Measurements from ENCODE around the gene NOXA1.

Gene NOXA1

DNA sequence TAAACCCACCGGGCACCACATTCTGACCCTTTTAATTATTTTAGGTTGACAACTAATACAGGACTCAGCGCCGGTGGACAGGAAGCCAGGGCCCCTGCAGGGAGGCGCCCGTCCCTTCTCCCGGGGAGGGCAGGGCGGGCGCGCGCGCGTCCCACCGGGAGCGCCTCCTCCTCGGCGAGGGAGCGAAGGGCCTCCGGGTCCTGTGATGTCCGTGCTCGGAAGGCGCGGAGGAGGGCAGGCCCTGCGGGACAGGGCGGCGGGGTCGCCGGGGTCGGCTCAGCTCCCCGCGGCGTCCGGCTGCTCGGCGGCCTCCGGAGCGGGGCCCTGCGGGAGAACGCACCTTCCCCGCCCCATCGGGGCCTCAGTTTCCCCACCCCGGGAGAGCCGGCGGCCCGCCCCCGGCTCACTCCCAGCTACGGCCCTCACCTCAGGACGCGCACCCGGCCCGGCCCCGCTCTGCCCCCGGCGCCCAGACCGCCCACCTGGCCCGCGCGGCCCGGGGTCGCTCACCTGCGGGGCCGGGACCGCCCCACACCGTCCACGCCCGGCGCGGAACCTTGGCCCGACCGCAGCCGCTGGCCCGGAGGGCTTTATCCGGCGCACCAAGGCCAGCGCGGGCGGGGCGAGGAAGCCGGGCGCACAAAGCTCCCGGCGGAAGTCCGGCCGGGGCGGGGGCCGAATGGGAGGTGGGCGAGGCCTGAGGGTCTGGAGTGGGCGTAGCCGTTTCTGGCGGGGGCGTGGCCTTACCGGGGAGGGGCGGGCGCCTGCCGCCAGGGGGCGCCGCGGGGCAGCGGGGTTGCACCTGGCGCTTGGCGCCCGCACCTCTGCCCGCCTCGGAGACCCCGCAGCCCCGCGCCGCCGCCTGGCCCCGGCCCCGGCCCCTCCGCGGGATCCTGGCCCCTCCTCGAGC, at the start of gene NOXA1, which contains the start of gene EXD3 (continued):
- TF ChIP-seq, protein P1, sequence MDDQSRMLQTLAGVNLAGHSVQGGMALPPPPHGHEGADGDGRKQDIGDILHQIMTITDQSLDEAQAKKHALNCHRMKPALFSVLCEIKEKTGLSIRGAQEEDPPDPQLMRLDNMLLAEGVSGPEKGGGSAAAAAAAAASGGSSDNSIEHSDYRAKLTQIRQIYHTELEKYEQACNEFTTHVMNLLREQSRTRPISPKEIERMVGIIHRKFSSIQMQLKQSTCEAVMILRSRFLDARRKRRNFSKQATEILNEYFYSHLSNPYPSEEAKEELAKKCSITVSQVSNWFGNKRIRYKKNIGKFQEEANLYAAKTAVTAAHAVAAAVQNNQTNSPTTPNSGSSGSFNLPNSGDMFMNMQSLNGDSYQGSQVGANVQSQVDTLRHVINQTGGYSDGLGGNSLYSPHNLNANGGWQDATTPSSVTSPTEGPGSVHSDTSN (CRISPR knock-in tag; IDR thresholded peaks at IDR 0.05): peak; percentile 69; the same call in 1 of the 2 replicates
- peak; percentile 64; the same call in 1 of the 2 replicates for TF ChIP-seq YY1 (tag by site-specific recombination; IDR thresholded peaks at IDR 0.05)
- peak; percentile 46; the same call in 1 of the 2 replicates for TF ChIP-seq YY2 (tag by site-specific recombination; IDR thresholded peaks at IDR 0.05)
- 0 out of 2 replicates have a peak, but pooled peaks have one; percentile 25 for TF ChIP-seq ZNF629 (tag by site-specific recombination; IDR thresholded peaks at IDR 0.05)
- TF ChIP-seq AEBP2 (tag by site-specific recombination; IDR thresholded peaks at IDR 0.05; ENCODE audit: borderline replicate concordance): no peak
- no peak for TF ChIP-seq MZF1 (tag by site-specific recombination; IDR thresholded peaks at IDR 0.05; ENCODE audit: borderline replicate concordance)
- no peak for TF ChIP-seq ZNF121 (tag by site-specific recombination; IDR thresholded peaks at IDR 0.05)
- TF ChIP-seq GLIS1 (tag by site-specific recombination; IDR thresholded peaks at IDR 0.05): peak; percentile 38; the same call in 1 of the 2 replicates
- no peak for TF ChIP-seq ZNF19 (tag by site-specific recombination; IDR thresholded peaks at IDR 0.05; ENCODE audit: low read depth)
- TF ChIP-seq ZNF792 (tag by site-specific recombination; IDR thresholded peaks at IDR 0.05): no peak
- TF ChIP-seq ZNF830 (tag by site-specific recombination; IDR thresholded peaks at IDR 0.05; ENCODE audit: low read depth): no peak
- TF ChIP-seq RBAK (tag by site-specific recombination; IDR thresholded peaks at IDR 0.05): no peak
- no peak for TF ChIP-seq ZFP3 (tag by site-specific recombination; IDR thresholded peaks at IDR 0.05; ENCODE audit: low read depth)
- no peak for TF ChIP-seq ZNF354C (tag by site-specific recombination; IDR thresholded peaks at IDR 0.05; ENCODE audit: borderline replicate concordance, low read depth)
- TF ChIP-seq FEZF1 (tag by site-specific recombination; IDR thresholded peaks at IDR 0.05): 0 out of 2 replicates have a peak, but pooled peaks have one; percentile 8
- TF ChIP-seq, protein P2, sequence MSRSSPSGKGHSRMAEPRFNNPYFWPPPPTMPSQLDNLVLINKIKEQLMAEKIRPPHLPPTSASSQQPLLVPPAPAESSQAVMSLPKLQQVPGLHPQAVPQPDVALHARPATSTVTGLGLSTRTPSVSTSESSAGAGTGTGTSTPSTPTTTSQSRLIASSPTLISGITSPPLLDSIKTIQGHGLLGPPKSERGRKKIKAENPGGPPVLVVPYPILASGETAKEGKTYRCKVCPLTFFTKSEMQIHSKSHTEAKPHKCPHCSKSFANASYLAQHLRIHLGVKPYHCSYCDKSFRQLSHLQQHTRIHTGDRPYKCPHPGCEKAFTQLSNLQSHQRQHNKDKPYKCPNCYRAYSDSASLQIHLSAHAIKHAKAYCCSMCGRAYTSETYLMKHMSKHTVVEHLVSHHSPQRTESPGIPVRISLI (tag by site-specific recombination; IDR thresholded peaks at IDR 0.05): no peak
- TF ChIP-seq PATZ1 (tag by site-specific recombination; IDR thresholded peaks at IDR 0.05): peak; percentile 85
- TF ChIP-seq GLI2 (tag by site-specific recombination; IDR thresholded peaks at IDR 0.05; ENCODE audit: borderline replicate concordance, low read depth): no peak
- TF ChIP-seq, protein P3, sequence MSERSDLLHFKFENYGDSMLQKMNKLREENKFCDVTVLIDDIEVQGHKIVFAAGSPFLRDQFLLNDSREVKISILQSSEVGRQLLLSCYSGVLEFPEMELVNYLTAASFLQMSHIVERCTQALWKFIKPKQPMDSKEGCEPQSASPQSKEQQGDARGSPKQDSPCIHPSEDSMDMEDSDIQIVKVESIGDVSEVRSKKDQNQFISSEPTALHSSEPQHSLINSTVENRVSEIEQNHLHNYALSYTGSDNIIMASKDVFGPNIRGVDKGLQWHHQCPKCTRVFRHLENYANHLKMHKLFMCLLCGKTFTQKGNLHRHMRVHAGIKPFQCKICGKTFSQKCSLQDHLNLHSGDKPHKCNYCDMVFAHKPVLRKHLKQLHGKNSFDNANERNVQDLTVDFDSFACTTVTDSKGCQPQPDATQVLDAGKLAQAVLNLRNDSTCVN (tag by site-specific recombination; optimal IDR thresholded peaks at IDR 0.05): peak; percentile 75
- TF ChIP-seq ZNF404 (tag by site-specific recombination; IDR thresholded peaks at IDR 0.05): no peak
- no peak for TF ChIP-seq SCRT2 (tag by site-specific recombination; IDR thresholded peaks at IDR 0.05)
- TF ChIP-seq WT1 (tag by site-specific recombination; IDR thresholded peaks at IDR 0.05): no peak
- TF ChIP-seq ZNF157 (tag by site-specific recombination; IDR thresholded peaks at IDR 0.05): no peak
- TF ChIP-seq ZBTB17 (tag by site-specific recombination; IDR thresholded peaks at IDR 0.05): no peak
- no peak for TF ChIP-seq ZNF707 (tag by site-specific recombination; IDR thresholded peaks at IDR 0.05)
- TF ChIP-seq ZNF513 (tag by site-specific recombination; IDR thresholded peaks at IDR 0.05): peak; percentile 47; the same call in 1 of the 2 replicates
- TF ChIP-seq, protein P4, sequence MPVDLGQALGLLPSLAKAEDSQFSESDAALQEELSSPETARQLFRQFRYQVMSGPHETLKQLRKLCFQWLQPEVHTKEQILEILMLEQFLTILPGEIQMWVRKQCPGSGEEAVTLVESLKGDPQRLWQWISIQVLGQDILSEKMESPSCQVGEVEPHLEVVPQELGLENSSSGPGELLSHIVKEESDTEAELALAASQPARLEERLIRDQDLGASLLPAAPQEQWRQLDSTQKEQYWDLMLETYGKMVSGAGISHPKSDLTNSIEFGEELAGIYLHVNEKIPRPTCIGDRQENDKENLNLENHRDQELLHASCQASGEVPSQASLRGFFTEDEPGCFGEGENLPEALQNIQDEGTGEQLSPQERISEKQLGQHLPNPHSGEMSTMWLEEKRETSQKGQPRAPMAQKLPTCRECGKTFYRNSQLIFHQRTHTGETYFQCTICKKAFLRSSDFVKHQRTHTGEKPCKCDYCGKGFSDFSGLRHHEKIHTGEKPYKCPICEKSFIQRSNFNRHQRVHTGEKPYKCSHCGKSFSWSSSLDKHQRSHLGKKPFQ (tag by site-specific recombination; IDR thresholded peaks at IDR 0.05): no peak
- no peak for TF ChIP-seq ZNF555 (tag by site-specific recombination; conservative IDR thresholded peaks at IDR 0.05)
- TF ChIP-seq ZNF747 (tag by site-specific recombination; IDR thresholded peaks at IDR 0.05): no peak

Data from HEK293 (cell line).